Skin epidermis (tissue), 12 donors: Measurements from ENCODE around the gene MAP3K6.
A peak's percentile ranks its signal among the peaks of the same experiment; 100 is the strongest.
"Not testable (repeated sequence)": the region's sequence is repeated elsewhere in the genome, so short reads cannot be mapped to it uniquely, and the experiment has no call there.

Experiments used
- H3K27ac ChIP-seq, 21 experiments: fragments of 200-600 bp; sonication (generic) in 11 of 21; one replicate each; pipeline ENCODE4 v1.5.0; 2020; ENCODE audit warnings: mild to moderate bottlenecking in 3 of 21, inconsistent platforms in 2 of 21, moderate library complexity in 2 of 21
- H3K4me3 ChIP-seq, 7 experiments: fragments of 200-600 bp; sonication (generic) in 2 of 7; one replicate each; pipeline ENCODE4 v1.5.0; 2020; ENCODE audit warnings: inconsistent platforms in 2 of 7, mild to moderate bottlenecking in 2 of 7, moderate library complexity in 1 of 7

The MAP3K6 gene, protein sequence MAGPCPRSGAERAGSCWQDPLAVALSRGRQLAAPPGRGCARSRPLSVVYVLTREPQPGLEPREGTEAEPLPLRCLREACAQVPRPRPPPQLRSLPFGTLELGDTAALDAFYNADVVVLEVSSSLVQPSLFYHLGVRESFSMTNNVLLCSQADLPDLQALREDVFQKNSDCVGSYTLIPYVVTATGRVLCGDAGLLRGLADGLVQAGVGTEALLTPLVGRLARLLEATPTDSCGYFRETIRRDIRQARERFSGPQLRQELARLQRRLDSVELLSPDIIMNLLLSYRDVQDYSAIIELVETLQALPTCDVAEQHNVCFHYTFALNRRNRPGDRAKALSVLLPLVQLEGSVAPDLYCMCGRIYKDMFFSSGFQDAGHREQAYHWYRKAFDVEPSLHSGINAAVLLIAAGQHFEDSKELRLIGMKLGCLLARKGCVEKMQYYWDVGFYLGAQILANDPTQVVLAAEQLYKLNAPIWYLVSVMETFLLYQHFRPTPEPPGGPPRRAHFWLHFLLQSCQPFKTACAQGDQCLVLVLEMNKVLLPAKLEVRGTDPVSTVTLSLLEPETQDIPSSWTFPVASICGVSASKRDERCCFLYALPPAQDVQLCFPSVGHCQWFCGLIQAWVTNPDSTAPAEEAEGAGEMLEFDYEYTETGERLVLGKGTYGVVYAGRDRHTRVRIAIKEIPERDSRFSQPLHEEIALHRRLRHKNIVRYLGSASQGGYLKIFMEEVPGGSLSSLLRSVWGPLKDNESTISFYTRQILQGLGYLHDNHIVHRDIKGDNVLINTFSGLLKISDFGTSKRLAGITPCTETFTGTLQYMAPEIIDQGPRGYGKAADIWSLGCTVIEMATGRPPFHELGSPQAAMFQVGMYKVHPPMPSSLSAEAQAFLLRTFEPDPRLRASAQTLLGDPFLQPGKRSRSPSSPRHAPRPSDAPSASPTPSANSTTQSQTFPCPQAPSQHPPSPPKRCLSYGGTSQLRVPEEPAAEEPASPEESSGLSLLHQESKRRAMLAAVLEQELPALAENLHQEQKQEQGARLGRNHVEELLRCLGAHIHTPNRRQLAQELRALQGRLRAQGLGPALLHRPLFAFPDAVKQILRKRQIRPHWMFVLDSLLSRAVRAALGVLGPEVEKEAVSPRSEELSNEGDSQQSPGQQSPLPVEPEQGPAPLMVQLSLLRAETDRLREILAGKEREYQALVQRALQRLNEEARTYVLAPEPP (N-terminal part only)

DNA sequence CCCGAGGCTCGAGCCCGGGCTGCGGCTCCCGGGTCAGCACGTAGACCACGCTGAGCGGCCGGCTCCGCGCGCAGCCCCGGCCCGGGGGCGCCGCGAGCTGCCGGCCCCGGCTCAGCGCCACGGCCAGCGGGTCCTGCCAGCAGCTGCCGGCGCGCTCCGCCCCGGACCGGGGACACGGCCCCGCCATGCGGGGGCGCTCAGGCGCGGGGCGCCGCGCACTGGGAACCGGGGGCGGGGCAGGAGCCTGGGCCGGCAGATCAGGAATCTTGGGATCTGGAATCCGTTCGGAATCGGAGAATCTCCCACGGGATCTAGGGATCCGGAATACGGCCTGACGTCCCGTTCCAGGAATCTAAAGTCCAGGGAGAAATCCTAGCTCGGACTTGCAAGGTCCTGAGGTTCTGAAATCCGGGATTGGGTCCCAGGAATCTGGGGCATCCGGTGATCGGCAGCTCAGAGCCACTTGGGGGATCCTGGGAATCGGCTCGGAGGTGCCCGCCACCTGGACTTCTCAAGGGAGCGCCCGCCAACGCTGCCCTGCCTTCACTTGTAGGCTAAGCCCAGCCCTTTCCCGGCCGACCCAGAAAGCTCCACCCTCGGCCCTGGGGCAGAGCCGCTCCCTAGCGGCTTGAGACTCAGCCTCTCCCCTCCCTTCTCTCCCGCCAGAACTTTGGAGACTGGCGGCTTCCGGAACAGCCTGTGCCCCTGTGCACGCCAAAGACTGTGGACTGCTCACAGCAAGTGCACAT, at the start of gene MAP3K6:
MAP3K6 (minus strand) TSS at position 551 of the 749 bp plus-strand sequence; CDS start at position 187, 364 bp downstream.
- Histone ChIP-seq H3K27ac (peak within 1 kb of the TSS; percentile 66 to 99 (median 96)), H3K4me3 (peak within 1 kb of the TSS; percentile 55 to 83 (median 69))

DNA sequence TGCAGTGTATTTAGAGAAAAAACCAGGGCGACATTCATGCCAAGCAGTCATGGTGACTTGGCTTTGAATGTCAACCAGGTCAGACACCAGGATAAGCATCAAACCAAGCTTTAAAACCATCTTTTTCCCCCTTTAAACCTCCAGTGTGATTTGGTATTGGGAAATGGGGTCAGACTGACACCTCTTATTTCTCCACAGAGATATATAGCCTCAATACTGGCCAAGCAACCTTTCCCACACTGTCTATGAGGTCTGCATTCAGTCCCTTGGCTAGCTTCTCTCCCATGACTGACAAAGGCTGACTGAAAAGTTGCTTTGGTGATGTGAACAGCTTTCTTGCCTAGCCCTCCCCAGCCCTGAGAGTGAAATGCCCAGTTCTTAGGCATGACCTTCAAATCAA, 47.3 kb upstream of the MAP3K6 start:
- H3K27ac ChIP-seq = peak overlapping the region in 7 of 21 experiments; percentile 6 to 51 (median 14)
- no peak overlapping the region for H3K4me3 ChIP-seq

DNA sequence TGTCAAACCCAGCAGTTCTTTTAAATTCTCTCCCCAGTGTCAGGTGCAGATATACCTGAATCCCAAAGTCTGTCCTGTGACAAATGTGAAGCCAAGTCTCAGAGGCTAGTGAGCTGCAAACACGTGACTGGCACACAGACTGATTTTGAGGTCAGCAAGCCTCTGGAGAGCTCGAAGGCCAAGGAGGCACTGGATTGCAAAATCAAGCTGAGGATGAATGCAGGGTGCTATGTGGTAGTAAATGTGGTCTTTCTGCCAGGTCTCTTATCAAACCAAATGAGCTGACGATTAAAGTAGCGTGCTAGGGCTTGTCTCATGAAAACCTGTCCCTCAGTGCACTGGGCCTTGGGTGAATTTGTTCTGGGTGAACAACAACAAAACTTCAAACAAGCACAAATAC, 46.2 kb upstream of the MAP3K6 start:
- no peak overlapping the region for H3K4me3 ChIP-seq
- peak overlapping the region in 8 of 21 experiments; percentile 6 to 54 (median 25) for H3K27ac ChIP-seq

DNA sequence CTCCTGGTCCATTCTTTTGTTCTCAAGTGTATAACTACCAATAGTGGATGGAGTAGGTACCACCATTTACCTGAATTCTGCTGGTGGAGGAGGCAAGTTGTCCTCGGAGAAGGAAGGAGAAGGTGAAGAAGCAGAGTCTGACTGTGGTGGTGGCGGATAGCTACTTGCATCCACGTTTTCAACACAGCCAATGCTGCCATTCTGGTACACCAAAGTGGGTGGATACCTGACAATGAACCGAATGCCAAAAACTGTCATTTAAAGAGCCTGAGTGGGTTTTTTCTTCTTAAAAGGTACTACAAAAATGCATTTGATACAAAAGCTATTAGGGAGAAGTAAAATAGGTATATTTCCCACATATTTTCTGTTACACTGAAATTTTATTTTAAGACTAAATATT, 45.7 kb upstream of the MAP3K6 start:
- Histone ChIP-seq H3K4me3 (no peak overlapping the region), H3K27ac (peak overlapping the region in 1 of 21 experiments; percentile 54)

DNA sequence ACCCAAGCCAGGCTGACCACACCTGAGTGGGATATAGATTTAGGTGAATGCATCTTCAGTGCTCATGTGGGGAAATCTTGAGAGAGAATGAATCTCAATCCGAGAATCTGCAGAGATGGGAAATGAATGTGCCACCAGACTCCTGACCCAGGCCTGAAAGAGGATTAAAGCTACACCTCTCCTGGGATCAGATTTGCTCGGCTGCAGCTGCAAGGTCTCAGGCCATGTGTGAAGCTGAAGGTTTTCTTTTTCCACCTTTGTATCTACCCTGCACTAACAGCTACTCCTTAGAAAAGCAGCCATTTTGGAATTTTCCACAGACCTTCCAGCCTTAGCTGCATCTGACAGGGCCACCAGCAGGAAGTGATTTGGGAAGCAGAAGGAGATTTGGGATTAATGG, 43.9 kb upstream of the MAP3K6 start:
- H3K27ac ChIP-seq = no peak overlapping the region
- H3K4me3 ChIP-seq = no peak overlapping the region

DNA sequence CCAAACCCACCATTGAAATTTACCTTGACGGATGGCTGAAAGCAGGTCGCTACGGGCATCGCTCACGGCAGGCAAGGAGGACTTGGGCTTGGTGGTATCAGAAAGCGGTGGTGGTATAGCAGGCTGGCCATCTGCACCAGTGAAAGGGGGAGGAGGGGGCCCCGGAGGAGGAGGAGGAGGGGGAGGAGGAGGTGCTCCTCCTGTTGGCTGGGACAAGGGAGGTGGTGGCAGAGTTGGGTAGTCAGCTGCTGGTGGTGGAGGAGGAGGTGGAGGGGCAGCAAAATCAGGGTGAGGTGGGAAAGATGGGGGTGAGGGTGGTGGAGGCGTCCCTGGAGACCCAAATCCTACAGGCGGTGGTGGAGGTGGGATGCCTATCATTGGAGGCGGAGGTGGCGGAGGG, 42.9 kb upstream of the MAP3K6 start:
- no peak overlapping the region for H3K4me3 ChIP-seq
- H3K27ac ChIP-seq = peak overlapping the region in 2 of 21 experiments; percentile 1 to 24

DNA sequence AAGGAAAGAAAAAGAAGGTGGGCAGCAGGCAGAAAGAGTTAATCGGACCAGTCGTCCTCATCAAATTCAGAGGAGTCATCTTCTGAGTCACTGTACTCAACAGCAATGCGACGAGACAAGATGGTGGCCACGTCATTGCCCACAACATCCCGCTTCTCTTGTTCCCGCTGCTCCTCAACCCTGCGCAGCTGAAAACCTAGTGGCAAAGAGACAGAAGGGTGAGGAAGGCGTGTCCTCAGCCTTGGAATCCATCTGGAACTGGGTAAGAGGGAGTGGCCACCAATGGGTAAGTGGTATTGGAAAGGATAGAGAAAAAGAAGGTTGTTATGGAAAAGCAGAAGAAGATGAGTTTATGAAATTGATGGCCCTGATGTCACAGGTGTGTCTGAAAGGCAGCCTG, 41.4 kb upstream of the MAP3K6 start:
- no peak overlapping the region for H3K4me3 ChIP-seq
- H3K27ac ChIP-seq = peak overlapping the region in 5 of 21 experiments; percentile 7 to 81 (median 14)

DNA sequence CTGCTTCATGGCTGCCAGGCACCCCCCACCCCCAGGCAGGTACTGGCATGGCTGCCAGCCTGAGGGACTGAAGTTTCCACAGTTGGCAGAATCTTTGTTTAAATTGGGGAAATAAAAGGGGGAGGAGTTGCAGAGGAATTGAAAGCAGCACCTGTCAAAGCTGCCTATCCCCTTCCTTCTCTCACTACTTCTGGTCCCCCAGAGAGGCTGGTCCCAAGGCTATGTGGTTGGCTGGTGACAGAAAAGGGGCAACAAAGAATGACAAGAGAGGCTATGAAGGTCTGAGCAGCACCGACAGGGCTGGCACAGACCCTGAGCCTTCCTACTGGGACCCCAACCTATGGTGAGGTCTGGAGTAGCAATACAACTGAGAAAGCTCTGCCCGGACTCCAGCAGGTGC, 40.0 kb upstream of the MAP3K6 start:
- peak overlapping the region in 17 of 21 experiments; percentile 8 to 81 (median 64) for H3K27ac ChIP-seq
- not testable (repeated sequence) for H3K4me3 ChIP-seq

DNA sequence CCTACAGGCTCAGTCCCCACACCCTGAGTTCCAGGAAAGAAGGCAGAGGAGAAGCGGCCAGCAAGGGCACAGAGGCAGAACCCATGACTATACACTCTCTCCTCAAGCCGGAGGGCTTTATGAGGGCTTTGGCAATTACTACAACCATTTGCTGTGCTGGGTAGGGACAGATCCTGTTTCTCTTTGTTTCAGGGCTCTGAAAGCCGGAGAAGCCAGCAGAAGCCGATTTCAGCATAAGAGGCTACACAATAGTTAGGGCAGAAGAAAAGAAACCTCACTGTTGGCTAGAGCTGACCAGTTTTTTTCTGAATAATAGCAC, 39.6 kb upstream of the MAP3K6 start:
- peak overlapping the region in 17 of 21 experiments; percentile 8 to 81 (median 69) for H3K27ac ChIP-seq
- no peak overlapping the region for H3K4me3 ChIP-seq

DNA sequence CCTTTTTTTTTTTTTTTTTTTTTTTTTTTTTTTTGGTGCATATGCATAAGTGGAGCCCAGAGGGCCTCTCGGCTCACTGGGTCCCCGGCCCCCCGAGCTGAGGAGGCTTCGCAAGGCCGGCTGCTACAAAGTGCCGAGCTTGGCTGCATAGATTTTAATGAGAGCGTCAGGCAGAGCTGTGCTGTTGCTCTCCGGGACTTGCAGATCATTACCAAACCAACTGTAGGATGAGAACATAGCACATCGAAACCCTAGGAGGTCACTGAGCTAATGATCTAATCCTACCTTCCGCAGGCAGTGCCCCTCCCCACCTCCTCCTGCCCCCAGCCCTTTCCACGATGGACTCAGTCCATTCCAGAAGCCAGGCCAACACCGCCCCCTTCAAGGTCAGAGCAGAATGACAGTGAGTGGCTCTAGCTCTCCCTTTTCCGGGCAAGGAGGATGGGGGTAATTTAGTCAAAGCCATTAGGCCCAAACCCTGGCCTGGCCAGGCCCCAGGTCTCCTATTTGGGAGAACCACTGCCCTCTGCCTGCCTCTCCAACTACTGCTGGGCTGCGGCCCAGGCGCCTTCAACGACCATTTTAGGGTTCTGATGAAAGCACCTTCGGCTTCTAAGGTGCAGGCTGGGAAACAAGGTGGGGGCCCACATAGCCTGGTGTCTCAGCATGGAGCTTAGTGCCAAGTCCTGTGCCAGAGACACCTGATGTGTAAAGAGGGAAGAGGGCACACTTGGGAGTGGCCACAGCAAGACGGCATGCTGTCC, 39.0 kb upstream of the MAP3K6 start:
- peak overlapping the region in 15 of 21 experiments; percentile 21 to 81 (median 77) for H3K27ac ChIP-seq
- not testable (repeated sequence) for H3K4me3 ChIP-seq

DNA sequence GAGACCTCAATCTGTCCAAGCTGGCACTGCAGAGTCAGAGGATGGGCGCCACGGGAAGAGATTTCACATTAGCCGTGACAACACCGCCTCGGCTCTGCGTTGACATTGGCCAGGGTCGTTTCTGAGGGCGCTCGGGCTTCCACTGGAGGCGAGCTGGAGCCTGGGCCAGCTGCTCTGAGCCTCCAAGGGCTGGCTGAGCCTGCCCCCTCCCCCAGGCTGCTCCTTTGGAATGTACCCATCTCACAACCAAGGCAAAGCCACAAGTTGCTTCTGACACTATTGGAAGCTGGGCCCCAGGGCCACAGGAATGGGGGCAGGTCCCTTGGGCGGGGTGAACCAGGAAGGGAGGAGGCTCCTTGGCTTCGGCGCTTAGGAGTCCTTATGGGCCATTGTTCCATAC, 38.3 kb upstream of the MAP3K6 start:
- no peak overlapping the region for H3K4me3 ChIP-seq
- peak overlapping the region in 18 of 21 experiments; percentile 39 to 81 (median 72) for H3K27ac ChIP-seq

DNA sequence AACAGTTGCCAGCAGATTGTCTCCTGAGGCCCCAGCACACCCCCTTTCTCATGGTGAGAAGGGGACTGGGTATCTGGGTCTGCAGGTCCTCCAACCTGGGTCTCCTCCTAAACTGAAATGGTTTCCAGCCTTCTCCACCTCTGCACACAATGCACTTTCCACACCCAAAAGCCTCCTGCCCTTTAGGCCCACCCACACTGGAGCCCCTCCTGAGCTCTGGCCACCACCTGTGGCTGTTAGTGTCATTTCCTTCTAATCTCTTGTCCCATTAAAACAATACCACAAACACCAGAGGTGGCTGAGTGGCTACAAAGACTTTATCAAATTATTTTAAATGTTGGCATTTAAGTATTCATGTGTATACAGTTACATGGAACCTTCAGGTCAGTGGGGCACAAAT, 37.2 kb upstream of the MAP3K6 start:
- peak overlapping the region in 20 of 21 experiments; percentile 39 to 81 (median 74) for H3K27ac ChIP-seq
- no peak overlapping the region for H3K4me3 ChIP-seq

DNA sequence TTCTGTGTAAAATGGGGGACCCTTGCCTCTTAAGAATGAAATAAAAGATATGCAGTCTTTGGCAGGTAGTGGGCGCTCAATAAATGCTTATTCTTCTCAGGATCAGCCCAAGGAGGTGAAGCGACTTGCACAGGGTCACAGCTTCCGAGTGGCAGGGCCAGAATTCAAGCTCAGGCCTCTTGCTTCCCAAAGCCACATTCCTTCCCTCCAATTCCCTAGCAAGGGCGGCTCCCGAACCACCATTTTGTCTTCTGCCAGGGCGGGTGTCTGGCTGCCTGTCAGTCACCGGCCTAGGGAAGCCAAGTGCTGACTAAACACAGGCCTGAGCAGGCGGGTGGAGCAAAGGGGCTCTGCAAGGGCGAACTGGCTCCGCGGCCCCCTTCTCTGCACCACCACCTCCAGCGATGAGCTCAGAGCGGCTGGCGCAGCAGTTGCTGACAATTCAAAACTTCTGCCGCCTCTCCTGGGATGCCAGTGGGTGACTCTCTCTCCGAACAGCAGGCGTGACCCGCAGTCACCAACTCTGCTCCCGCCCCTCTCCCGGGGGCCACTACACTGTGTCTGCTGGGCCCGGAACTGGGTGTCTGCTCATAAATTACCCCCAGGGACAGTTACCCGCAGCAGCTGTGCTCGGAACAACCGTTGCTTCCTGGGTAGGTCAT, 36.4 kb upstream of the MAP3K6 start:
- H3K4me3 ChIP-seq = no peak overlapping the region

DNA sequence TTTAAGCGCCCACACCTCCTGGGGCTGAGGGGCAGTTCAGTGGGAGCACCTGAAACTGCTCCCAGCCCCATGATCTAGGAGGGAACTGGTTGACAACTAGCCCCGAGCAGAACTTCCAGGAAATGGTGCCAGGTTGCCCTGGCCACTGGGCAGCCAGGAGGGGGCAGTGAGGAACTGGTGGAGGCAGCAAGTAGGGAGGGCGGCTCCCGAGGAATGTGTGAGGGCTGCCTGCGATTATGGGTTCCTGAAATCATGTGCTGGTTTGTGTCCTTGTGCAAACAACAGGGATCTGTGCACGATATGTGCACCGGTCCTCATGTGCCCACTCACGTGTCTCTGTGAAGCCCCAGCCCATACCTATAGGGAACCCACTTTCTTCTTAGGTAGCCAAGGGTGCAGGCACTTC, 35.6 kb upstream of the MAP3K6 start:
- Histone ChIP-seq H3K27ac (peak overlapping the region in 19 of 21 experiments; percentile 39 to 81 (median 76)), H3K4me3 (no peak overlapping the region)

More for the DNA sequence above, 36.4 kb upstream of the MAP3K6 start:
- peak overlapping the region; percentile 14 to 81 (median 73) for H3K27ac ChIP-seq

DNA sequence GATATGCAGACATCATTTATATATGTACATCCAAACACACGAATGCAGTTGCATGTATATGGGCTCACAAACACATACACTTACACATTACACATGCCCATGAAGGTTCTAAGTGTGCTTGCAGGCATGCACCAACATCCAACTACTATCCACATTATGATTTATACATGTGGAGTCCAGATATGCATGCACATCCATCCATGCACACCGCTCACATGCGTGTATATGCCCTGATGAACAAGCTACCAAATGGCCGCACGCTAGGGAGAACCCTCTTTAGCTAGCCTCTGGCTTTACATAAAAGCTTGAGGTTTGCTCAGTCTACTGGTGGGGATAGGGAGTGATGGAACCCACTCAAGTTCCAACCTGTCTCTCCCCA, 34.2 kb upstream of the MAP3K6 start:
- H3K27ac ChIP-seq = no peak overlapping the region
- H3K4me3 ChIP-seq = no peak overlapping the region

DNA sequence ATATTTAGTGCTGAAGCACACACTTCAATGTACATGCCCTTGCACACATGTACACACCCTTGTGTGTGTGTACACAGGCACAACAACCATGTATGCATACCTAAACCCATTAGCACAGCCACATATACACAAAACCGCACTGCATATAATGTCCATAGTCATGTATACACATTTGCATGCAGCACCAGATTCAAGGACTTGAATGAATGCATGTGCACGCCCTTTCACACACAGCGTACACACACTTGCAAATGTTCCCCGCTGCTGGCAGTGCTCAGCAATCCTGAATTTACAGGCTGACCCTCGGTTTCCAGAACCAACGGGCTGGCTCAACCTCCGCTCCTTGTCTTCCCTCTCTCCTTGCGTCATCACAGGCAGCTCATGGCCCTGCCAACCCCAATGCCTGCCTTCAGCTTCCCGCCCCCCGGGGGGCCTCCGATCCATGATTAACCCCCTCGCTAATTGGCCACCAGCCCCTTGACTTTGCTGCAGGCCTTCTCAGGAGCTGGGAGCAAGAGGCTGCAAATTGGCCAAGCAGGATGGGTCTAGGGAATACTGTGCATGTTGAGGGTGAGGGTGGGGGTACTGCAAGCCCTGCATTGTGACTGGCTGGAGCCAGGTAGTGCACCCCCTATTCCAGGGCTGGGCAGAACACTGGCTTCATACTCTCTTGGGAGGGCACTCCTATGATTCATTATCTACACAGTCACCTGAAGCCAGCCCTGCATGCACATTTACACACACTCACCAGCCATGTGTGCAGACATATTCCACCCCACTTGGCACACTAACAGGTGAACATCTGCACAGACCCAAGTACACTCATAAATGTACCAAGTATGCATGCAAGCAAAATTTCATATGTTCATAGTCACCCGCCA, 33.6 kb upstream of the MAP3K6 start:
- no peak overlapping the region for H3K4me3 ChIP-seq
- no peak overlapping the region for H3K27ac ChIP-seq
